Pulmonary artery endothelial cell (primary cell): ENCODE results near the gene KRT79. TPM values are rescaled to one million over a fixed set of nuclear protein-coding genes. Genes with fewer than 3 reads are reported as not detected.
A peak's percentile ranks its signal among the peaks of the same experiment; 100 is the strongest.
"Not testable (repeated sequence)": the region's sequence is repeated elsewhere in the genome, so short reads cannot be mapped to it uniquely, and the experiment has no call there.

Experiments used
- DNase-seq: peaks from one replicate; pipeline ENCODE4 v3.0.0-alpha.2; 2011; ENCODE audit warnings: low read depth, low spot score
- total RNA-seq: library from RNA; depleted of rRNA; stranded (reverse); fragments of >200 nt; gene quantifications from 2 replicates; pipeline ENCODE4 v1.2.3, GENCODE V29; 2014

KRT79 gene
- total RNA-seq, 1 donor from 2014 or later = not detected

- DNase-seq = no peak
Observed at GRCh38 chr12:52861511-52861910, 27.4 kb upstream of the KRT79 start.

- no peak for DNase-seq
Observed at GRCh38 chr12:52860102-52860823, 26.2 kb upstream of the KRT79 start.

- DNase-seq = no peak
Observed at GRCh38 chr12:52857500-52857899, 23.4 kb upstream of the KRT79 start.

DNA sequence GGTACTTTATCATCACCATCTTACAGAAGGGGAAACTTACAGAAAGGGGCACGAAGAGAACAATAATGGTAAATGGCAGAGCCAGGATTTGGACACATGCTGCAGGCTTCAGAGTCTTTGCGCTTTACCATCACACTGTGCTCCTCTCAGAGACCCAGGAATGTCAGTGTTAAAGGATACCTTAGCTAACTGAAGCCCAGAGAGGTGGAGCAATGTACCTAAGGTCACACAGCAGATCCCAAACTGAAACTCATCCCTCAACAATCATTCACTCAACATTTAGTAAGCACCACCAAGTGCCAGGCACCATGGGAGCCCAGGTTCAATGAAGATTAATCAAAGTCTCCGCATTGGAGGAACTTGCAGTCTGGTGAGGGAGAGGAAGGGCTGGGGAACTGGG lies 22.7 kb upstream of the KRT79 start:
- DNase-seq = no peak

GRCh38 chr12:52856077-52856476 lies 22.0 kb upstream of the KRT79 start:
- DNase-seq = not testable (repeated sequence)

- no peak for DNase-seq
Observed at GRCh38 chr12:52851787-52852186, 17.7 kb upstream of the KRT79 start.

DNA sequence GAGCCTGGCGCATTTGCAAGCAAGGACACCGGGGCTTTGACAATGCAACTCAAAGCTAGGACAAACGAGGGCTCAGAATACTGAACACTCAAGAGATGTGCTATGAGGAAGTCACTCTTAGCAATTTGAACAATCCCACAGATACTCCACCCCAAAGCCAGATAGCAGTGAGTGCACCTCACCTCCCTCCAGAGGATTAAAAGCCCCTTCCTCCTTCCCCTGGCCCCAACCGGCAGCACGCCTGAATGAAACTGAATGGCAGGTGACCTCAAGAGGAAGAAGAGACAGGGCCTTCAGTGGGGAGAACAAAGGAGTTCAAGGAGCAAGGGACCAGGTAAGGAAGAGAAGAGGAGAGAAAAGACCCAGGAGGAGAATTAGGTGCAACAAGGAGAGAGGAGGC lies 16.6 kb upstream of the KRT79 start:
- no peak for DNase-seq

DNA sequence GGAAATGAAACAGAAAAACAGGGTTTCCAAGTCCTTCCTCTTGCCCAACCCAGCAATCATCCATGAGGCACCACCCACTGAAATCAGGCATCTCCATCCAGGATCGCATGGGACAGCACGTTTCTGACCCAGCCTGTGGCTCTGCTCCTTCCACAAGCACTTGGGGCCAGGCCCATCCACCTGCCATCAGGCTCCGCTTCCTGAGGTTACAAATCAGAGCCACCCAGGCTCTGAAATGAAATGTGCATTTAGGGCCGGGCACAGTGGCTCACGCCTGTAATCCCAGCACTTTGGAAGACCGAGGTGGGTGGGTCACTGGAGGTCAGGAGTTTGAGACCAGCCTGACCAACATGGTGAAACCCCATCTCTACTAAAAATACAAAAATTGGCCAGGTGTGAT lies 15.4 kb upstream of the KRT79 start:
- no peak for DNase-seq

DNA sequence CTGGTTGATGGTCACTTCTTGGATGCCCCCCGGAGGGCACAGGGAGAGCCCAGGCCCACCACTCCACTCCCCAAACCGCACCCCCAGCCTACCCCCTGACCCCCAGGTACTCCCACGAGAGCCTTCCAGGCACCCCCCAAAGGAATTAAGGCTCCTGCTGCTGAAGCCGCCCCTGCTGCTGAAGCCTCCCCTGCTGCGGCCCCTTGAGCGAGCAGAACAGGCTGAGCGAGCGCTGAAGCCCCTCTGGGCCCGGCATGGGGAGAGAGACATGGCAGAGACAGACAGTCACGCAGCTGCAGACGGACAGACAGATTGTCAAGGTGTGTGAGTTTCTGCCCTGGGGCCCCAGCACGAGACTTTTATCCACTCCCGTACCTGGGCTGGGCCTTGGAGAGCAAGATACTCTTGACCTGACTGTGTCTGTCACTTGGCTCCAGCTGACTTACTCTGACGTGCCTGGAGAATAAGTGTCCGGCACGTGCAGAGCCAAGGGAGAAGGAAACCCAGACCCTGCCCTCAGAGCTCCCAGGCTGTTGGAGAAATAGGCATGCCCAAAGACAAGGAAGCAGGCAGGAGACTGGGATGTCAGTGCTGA lies 14.6 kb upstream of the KRT79 start, which contains the start of gene KRT78:
TSS of gene KRT78 (minus strand) at position 334 of the 595 bp plus-strand sequence. CDS start at position 270, 64 bp downstream.
- no peak for DNase-seq

- DNase-seq = no peak
Observed at GRCh38 chr12:52847335-52848102, 13.4 kb upstream of the KRT79 start.

DNA sequence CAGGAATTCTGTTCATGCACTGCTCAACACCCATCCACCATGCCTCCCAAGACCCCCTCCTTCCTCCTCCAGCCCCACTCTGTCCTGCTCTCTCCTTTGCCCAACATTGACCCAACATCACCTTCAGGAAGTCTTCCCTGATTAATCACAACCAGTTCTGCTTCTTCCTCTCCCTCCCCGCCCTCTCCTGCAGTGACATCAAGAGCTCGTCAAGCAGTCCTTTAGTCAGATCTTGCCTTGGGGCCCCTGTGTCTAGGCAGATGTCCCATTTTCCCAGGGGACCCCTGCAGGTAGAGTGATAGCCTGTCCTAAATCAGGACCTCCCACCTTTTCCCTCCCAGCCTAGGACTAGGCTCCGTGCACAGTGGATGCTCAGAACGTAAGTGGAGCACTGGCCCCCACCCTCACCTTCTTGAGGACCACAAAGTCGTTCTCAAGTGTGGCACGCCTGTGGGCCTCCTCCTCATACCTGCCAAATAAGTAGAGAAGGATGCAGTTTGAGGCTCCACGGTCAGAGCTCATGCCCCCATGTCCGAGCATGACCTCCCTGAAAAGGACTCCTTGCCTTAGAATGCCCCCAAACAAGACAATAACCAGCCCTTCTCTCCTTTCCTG lies 12.4 kb upstream of the KRT79 start:
- no peak for DNase-seq

GRCh38 chr12:52845946-52846345 lies 11.8 kb upstream of the KRT79 start:
- no peak for DNase-seq

DNA sequence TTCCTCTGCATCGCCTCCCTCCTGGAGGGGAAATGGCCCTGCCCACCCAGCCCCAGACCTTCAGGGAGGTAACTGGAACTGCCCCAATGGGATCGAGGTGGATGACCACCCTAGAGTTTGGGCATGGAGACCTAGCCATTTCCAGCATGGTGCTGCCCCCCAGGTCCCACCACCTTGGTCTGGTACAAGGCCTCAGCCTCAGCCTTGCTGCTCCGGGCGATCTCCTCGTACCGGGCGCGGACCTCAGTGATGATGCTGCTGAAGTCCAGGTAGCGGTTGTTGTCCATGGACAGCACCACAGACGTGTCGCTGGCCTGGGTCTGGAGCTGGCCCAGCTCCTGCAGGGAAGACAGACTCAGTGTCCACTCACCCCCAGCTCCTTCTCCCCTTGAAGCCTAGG lies 10.3 kb upstream of the KRT79 start:
- DNase-seq = no peak

- no peak for DNase-seq
Observed at GRCh38 chr12:52839436-52840105, 5.5 kb upstream of the KRT79 start.

DNA sequence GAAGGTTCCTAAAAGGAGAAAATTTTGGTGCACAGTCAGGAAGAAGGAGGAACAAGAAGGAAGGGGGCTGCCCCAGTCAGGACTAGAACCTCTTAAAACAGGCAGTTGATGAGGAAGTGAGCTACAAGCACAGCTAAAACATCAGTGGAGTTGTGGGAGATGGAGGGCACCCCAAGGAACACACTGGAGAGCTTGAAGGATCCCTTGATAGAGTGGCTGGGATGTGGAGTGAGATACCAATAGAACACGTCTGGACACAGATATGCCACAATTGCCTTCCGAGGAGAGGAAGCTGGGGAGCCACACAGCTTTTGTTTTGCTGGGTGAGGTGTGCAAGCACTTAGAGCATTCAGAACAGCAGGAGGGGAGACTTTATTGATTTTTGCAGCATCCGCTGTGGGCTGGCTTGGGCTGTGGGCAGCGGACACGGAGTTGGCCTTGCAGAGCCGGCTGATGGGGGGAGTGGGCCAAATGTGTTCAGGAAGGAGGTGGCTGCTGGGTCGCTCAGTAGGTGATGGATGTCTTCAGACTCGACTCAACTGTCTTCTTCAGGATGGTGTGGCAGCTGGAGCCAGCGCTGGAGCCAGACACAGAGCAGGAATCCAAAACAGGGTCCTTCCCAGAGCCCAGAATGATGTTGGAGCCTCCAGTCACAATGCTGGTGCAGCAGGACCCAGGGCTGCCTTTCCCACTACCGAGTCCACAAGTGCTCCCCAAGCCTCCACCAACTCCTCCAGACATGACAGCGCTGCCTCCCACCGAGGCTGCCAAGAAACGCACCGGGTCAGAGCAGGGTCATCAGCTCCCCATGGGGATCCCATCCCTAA lies 4.7 kb upstream of the KRT79 start:
- DNase-seq = no peak

DNA sequence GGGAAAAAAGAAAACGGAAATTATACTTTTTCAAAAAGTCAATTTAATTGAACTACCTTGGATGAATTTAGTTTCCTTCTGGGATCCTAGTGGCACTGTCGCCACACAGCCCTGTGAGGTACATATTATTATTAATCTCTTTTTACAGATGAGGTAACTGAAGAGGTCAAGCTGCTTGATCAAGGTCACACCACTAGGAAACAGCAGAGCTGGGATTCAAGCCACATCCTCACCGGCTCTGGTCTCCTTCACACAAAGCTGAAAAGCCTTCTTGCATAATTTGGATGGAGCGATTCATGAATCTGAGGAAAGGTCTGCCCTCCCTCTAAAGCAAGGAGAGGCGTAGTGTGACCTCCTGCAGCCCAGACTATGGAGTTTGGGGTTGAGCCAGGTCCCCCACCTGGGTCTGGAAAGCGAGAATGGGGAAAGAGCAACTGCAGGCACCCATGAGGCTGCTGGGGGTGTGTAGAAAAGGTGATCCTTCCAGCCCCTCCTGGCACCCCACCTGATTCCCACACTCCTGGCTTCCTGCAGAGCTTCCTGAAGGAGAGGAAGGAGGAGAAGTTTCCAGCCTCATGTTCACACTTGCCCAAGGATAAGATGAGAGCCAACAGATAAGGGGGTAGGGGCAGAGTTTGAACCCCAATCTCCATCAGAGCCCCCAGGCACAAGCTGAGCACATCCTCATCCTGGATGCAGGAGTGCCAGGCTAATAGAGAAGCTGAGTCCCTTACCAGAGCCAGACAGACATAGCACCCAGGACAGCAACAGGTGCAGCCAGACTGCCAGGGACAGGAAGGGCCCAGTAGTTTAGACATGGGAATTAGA lies 3.9 kb upstream of the KRT79 start:
- DNase-seq = no peak

GRCh38 chr12:52837413-52837741 lies 3.3 kb upstream of the KRT79 start:
- peak; percentile 35 for DNase-seq

GRCh38 chr12:52836491-52837412 lies 2.6 kb upstream of the KRT79 start:
- no peak for DNase-seq

DNA sequence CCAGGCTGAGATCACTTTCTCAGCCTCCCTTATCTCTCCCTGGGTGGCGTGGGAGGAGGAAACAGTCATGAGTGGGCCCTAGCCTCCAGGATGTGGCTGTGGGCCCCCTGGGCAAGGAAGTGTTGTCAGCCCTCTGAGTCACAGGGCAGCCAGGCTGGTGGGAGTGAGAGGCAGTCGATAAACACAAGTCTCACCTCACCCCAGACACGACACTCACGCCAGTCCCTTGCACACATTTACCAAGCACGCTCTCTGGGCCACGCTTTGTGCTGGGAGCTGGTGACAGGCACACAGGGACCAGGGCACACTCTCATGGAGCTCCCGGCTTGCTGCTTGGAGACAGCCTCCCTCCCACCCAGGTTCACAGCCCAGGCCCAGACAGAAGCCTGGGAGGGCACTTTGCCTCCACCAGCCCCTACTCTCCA lies 1.9 kb upstream of the KRT79 start:
- peak; percentile 30 for DNase-seq
